H1 (cell line): ENCODE measurements around the gene CAPN15. TPM values are rescaled to one million over a fixed set of nuclear protein-coding genes. Genes with fewer than 3 reads are reported as not detected.

Source experiments
- CTCF ChIA-PET: fragments of 300-600 bp; sonication (Branson Sonifier 250); formaldehyde crosslinking; loops from one replicate; lab custom pipeline; 2021; ENCODE audit not compliant: partially characterized antibody; lab: Charles Lee
- POLR2A ChIA-PET: fragments of 300-600 bp; sonication (Branson Sonifier 250); formaldehyde crosslinking; loops from one replicate; lab custom pipeline; 2021; ENCODE audit warnings: inconsistent platforms; ENCODE audit not compliant: partially characterized antibody; lab: Charles Lee
- DNase-seq, 2 experiments: peaks; one replicate each; pipeline versions ENCODE4 v3.0.0 to v3.0.0-alpha.2; 2010 to 2022; ENCODE audit warnings: low spot score in 2 of 2, low read depth in 1 of 2, mixed read lengths in 1 of 2
- FAIRE-seq: peaks from 2 replicates; lab custom pipeline; 2011; peaks lifted over from hg19 to GRCh38; lab: Jason Lieb, UNC
- H2AFZ ChIP-seq: 2 replicates; pipeline ENCODE4 v1.8.1; 2012; ENCODE audit warnings: low read length, inconsistent platforms
- H2AK5ac ChIP-seq: 2 replicates; pipeline ENCODE4 v1.6.1; 2013; ENCODE audit warnings: low read depth, low read length
- H2BK120ac ChIP-seq: replicated peaks from 2 replicates; pipeline ENCODE3; 2013; ENCODE audit warnings: low read depth, low read length, inconsistent platforms
- H2BK12ac ChIP-seq: 2 replicates; pipeline ENCODE4 v1.6.1; 2013; ENCODE audit warnings: low read depth, low read length
- H2BK15ac ChIP-seq: 2 replicates; pipeline ENCODE4 v1.6.1; 2013; ENCODE audit warnings: low read length
- H2BK20ac ChIP-seq: 2 replicates; pipeline ENCODE4 v1.6.1; 2013; ENCODE audit warnings: low read length
- H2BK5ac ChIP-seq: 2 replicates; pipeline ENCODE4 v1.6.1; 2013; ENCODE audit warnings: low read depth, low read length
- H3K14ac ChIP-seq: 2 replicates; pipeline ENCODE4 v1.6.1; 2013; ENCODE audit warnings: inconsistent platforms; ENCODE audit not compliant: insufficient read length
- H3K18ac ChIP-seq: 2 replicates; pipeline ENCODE4 v1.6.1; 2013; ENCODE audit warnings: low read length; ENCODE audit errors: extremely low read depth
- H3K23ac ChIP-seq: 2 replicates; pipeline ENCODE4 v1.6.1; 2013; ENCODE audit warnings: inconsistent platforms; ENCODE audit not compliant: insufficient read length
- H3K23me2 ChIP-seq: 2 replicates; pipeline ENCODE4 v1.6.1; 2013; ENCODE audit warnings: low read depth, low read length
- H3K27ac ChIP-seq: 2 replicates; pipeline ENCODE4 v1.6.1; 2011; ENCODE audit warnings: low read depth, low read length, inconsistent platforms
- H3K27me3 ChIP-seq, 4 experiments: replicated peaks in 1 of 4; 1 replicate in 1 of 4; 2 replicates in 3 of 4; pipeline versions ENCODE4 v1.6.1 to v1.8.1; 2011 to 2013; ENCODE audit warnings: low read length in 3 of 4, mild to moderate bottlenecking in 3 of 4, inconsistent platforms in 2 of 4, mixed read lengths in 2 of 4, moderate library complexity in 1 of 4; ENCODE audit not compliant: control insufficient read depth in 3 of 4, insufficient read depth in 3 of 4; ENCODE audit errors: extremely low read depth in 1 of 4
- H3K36me3 ChIP-seq, 4 experiments: 2 replicates each; pipeline versions ENCODE4 v1.6.1 to v1.8.1; 2011 to 2013; ENCODE audit warnings: mild to moderate bottlenecking in 4 of 4, low read length in 3 of 4, moderate library complexity in 2 of 4, control low read depth in 1 of 4, inconsistent platforms in 1 of 4; ENCODE audit not compliant: insufficient read depth in 4 of 4, control insufficient read depth in 2 of 4
- H3K4ac ChIP-seq: replicated peaks from 2 replicates; pipeline ENCODE3; 2013; ENCODE audit warnings: low read length, low read depth, mixed read lengths, inconsistent platforms; ENCODE audit not compliant: insufficient read length
- H3K4me1 ChIP-seq, 4 experiments: replicated peaks in 1 of 4; 1 replicate in 1 of 4; 2 replicates in 3 of 4; pipeline versions ENCODE4 v1.6.1 to v1.8.1; 2011 to 2013; ENCODE audit warnings: low read length in 3 of 4, inconsistent platforms in 2 of 4, mixed read lengths in 1 of 4; ENCODE audit not compliant: insufficient read depth in 4 of 4, control insufficient read depth in 3 of 4
- H3K4me2 ChIP-seq, 2 experiments: 2 replicates each; pipeline versions ENCODE4 v1.6.1 to v1.8.1; 2011 to 2013; ENCODE audit warnings: low read depth in 2 of 2, low read length in 2 of 2, control low read depth in 1 of 2, inconsistent platforms in 1 of 2, mild to moderate bottlenecking in 1 of 2; ENCODE audit not compliant: insufficient read depth in 1 of 2
- H3K4me3 ChIP-seq, 4 experiments: fragments of 200-600, 300-600 bp in 1 of 4; sonication (generic), shearing (Covaris generic), sonication (Bioruptor Twin) in 1 of 4; 2 replicates each; pipeline versions ENCODE4 v1.5.1 to v1.8.1; 2011 to 2016; ENCODE audit warnings: low read length in 4 of 4, low read depth in 3 of 4, control low read depth in 2 of 4, inconsistent platforms in 2 of 4, mild to moderate bottlenecking in 2 of 4, mixed read lengths in 1 of 4, moderate library complexity in 1 of 4; ENCODE audit not compliant: insufficient read depth in 2 of 4; ENCODE audit errors: extremely low read depth in 1 of 4
- H3K56ac ChIP-seq: replicated peaks from 2 replicates; pipeline ENCODE3; 2013; ENCODE audit warnings: low read depth, mild to moderate bottlenecking, mixed read lengths, low read length, inconsistent platforms; ENCODE audit not compliant: insufficient read length
- H3K79me1 ChIP-seq: 2 replicates; pipeline ENCODE4 v1.6.1; 2013; ENCODE audit warnings: low read depth, low read length, control low read depth
- H3K79me2 ChIP-seq, 2 experiments: 2 replicates each; pipeline versions ENCODE4 v1.6.1 to v1.8.1; 2012 to 2013; ENCODE audit warnings: low read length in 2 of 2, mild to moderate bottlenecking in 2 of 2, inconsistent platforms in 1 of 2; ENCODE audit not compliant: insufficient read depth in 2 of 2, control insufficient read depth in 1 of 2
- H3K9ac ChIP-seq, 4 experiments: replicated peaks in 1 of 4; 1 replicate in 1 of 4; 2 replicates in 3 of 4; pipeline versions ENCODE4 v1.6.1 to v1.8.1; 2011 to 2013; ENCODE audit warnings: low read depth in 3 of 4, low read length in 3 of 4, control low read depth in 2 of 4, mild to moderate bottlenecking in 2 of 4, moderate library complexity in 2 of 4, inconsistent platforms in 1 of 4; ENCODE audit errors: extremely low read depth in 1 of 4
- H3K9me3 ChIP-seq, 2 experiments: 2 replicates each; pipeline versions ENCODE4 v1.6.1 to v1.8.1; 2012 to 2013; ENCODE audit warnings: mild to moderate bottlenecking in 2 of 2, moderate library complexity in 2 of 2, control low read depth in 1 of 2, inconsistent platforms in 1 of 2, low read depth in 1 of 2, low read length in 1 of 2, mixed read lengths in 1 of 2; ENCODE audit not compliant: insufficient read depth in 2 of 2
- H4K20me1 ChIP-seq, 2 experiments: replicated peaks in 1 of 2; 2 replicates each; pipeline versions ENCODE3 to v1.8.1; 2011 to 2013; ENCODE audit warnings: inconsistent platforms in 2 of 2, low read length in 2 of 2, mild to moderate bottlenecking in 1 of 2; ENCODE audit not compliant: insufficient read depth in 2 of 2, control insufficient read depth in 1 of 2
- H4K5ac ChIP-seq: 2 replicates; pipeline ENCODE4 v1.6.1; 2013; ENCODE audit warnings: low read length, low read depth, mixed read lengths, inconsistent platforms; ENCODE audit not compliant: insufficient read length
- H4K8ac ChIP-seq: 2 replicates; pipeline ENCODE4 v1.8.0; 2013; ENCODE audit warnings: mild to moderate bottlenecking, moderate library complexity, low read length, inconsistent platforms; ENCODE audit not compliant: insufficient read depth; ENCODE audit errors: extremely low read depth
- H4K91ac ChIP-seq: replicated peaks from 2 replicates; pipeline ENCODE3; 2013; ENCODE audit warnings: low read length, mixed read lengths, inconsistent platforms; ENCODE audit not compliant: insufficient read length
- CBX5 ChIP-seq: fragments of 300-800, 300-1000 bp; sonication (generic); IDR thresholded peaks from 2 replicates; pipeline ENCODE4 v1.7.1; 2016; ENCODE audit warnings: antibody characterized with exemption, low read length, low read depth
- EZH2 ChIP-seq: fragments of 200-600 bp; sonication (generic); IDR thresholded peaks from 2 replicates; pipeline ENCODE4 v1.7.1; 2012; ENCODE audit warnings: low read depth, mild to moderate bottlenecking, moderate library complexity, low read length, inconsistent platforms; ENCODE audit not compliant: severe bottlenecking
- KDM4A ChIP-seq: IDR thresholded peaks from one replicate; pipeline ENCODE4 v1.7.1; 2012; ENCODE audit warnings: low read depth, mild to moderate bottlenecking, moderate library complexity, low read length, inconsistent platforms; ENCODE audit not compliant: severe bottlenecking
- NANOG ChIP-seq: IDR thresholded peaks from 2 replicates; pipeline ENCODE4 v1.6.1; 2011; ENCODE audit warnings: low read length, low read depth, mild to moderate bottlenecking, inconsistent platforms; ENCODE audit not compliant: insufficient read depth, poor library complexity, severe bottlenecking
- RAD21 ChIP-seq, 2 experiments: IDR thresholded peaks in 1 of 2; conservative IDR thresholded peaks in 1 of 2; 2 replicates each; pipeline ENCODE4 v1.6.1; 2011; ENCODE audit warnings: low read depth in 2 of 2, low read length in 2 of 2, improper control_type of control experiment in 1 of 2, inconsistent platforms in 1 of 2, mild to moderate bottlenecking in 1 of 2, moderate library complexity in 1 of 2
- RBBP5 ChIP-seq: IDR thresholded peaks from 2 replicates; pipeline ENCODE4 v1.7.1; 2012; ENCODE audit warnings: low read depth, mild to moderate bottlenecking, inconsistent platforms, low read length, moderate library complexity, borderline replicate concordance
- RXRA ChIP-seq: IDR thresholded peaks from 2 replicates; pipeline ENCODE4 v1.6.1; 2011; ENCODE audit warnings: low read depth, mild to moderate bottlenecking, low read length, moderate library complexity; ENCODE audit not compliant: insufficient read depth
- SIX5 ChIP-seq: IDR thresholded peaks from 2 replicates; pipeline ENCODE4 v1.6.1; 2011; ENCODE audit warnings: mild to moderate bottlenecking, low read depth, low read length
- SP1 ChIP-seq: IDR thresholded peaks from 2 replicates; pipeline ENCODE4 v1.6.1; 2011; ENCODE audit warnings: low read depth, low read length
- TAF7 ChIP-seq: optimal IDR thresholded peaks from 2 replicates; pipeline ENCODE3; 2011; ENCODE audit warnings: low read depth, mild to moderate bottlenecking, inconsistent platforms, low read length, moderate library complexity, borderline replicate concordance
- whole genome bisulfite sequencing, 2 experiments: shearing (Covaris generic) in 1 of 2; methylation state at CpG; one replicate each; pipeline versions ENCODE4 v1.1.6 to v1.1.7; 2013 to 2015; ENCODE audit warnings: low lambda C conversion rate in 2 of 2, mixed read lengths in 2 of 2, inconsistent platforms in 1 of 2, low coverage in 1 of 2, missing lambda C conversion rate in 1 of 2; ENCODE audit not compliant: insufficient replicate concordance in 2 of 2, insufficient coverage in 1 of 2, insufficient read length in 1 of 2; ENCODE audit errors: extremely low coverage in 1 of 2, missing lambda C conversion rate in 1 of 2; 5-methylcytosine and 5-hydroxymethylcytosine counted together
- polyA plus RNA-seq, 7 experiments: library from polyadenylated mRNA; depleted of rRNA in 3 of 7; stranded (reverse) in 5 of 7; unstranded in 2 of 7; fragments of >200 nt in 5 of 7; fragments of 200-250 nt in 2 of 7; gene quantifications; 1 replicate in 5 of 7; 2 replicates in 1 of 7; 4 replicates in 1 of 7; pipeline versions ENCODE4 v1.2.1 to v1.2.3, GENCODE V29; 2011 to 2013; ENCODE audit warnings: missing spikeins in 2 of 7, mixed read lengths in 2 of 7
- total RNA-seq: library from RNA; stranded (reverse); fragmentation: NEBNext Ultra II Directional; extraction: Animal tissue kit (Norgen Biotek cat#: 25700); gene quantifications from 2 replicates; pipeline ENCODE4 v1.2.1, GENCODE V29; 2021

Gene CAPN15
- total and polyA plus RNA-seq, 2 of the 8 experiments (the other 6 are each of a cell fraction or from before 2014, with no cell fraction given): 38.9 to 76.9 TPM

GRCh38 chr16:593406-593805 lies 65.9 kb downstream of the CAPN15 start:
- FAIRE-seq: no peak
- H3K4me3 ChIP-seq: no peak overlapping the region
- no peak overlapping the region for H3K9ac ChIP-seq
- H2AFZ ChIP-seq: no peak overlapping the region
- H3K56ac ChIP-seq: no peak overlapping the region
- H3K36me3 ChIP-seq: no peaks in the 10 kb centered on the region
- H4K20me1 ChIP-seq: peaks cover 20 to 37% of the 10 kb centered on the region in 2 experiments
- no peak overlapping the region for H3K27ac ChIP-seq
- no peak overlapping the region for H2BK12ac ChIP-seq
- no peak overlapping the region for H2BK15ac ChIP-seq
- H3K14ac ChIP-seq: no peak overlapping the region
- ChIA-PET CTCF (interaction anchor here (1.1 to 4.2 kb wide), 13 partner anchors 7 to 74 kb away, joined by 3 to 22 read pairs (median 6); partner anchors contain the start of gene METTL26), POLR2A (interaction anchor here (0.6 to 1.9 kb wide), 7 partner anchors 9 to 209 kb away, joined by 3 to 7 read pairs (median 3); partner anchors contain the start of gene METTL26)
- H2BK120ac ChIP-seq: no peak overlapping the region
- H3K23me2 ChIP-seq: peaks cover 9% of the 10 kb centered on the region
- no peaks in the 10 kb centered on the region for H3K9me3 ChIP-seq
- no peak overlapping the region for H3K4ac ChIP-seq
- H3K18ac ChIP-seq: no peak overlapping the region
- H3K23ac ChIP-seq: no peak overlapping the region
- no peak overlapping the region for H2BK20ac ChIP-seq
- WGBS, 2 experiments: 94% methylated on average over 9 of the region's 9 CpGs; no CpG with 5 or more reads in 1 of the 2 experiments
- H2BK5ac ChIP-seq: no peak overlapping the region
- no peak overlapping the region for H4K8ac ChIP-seq
- H3K79me2 ChIP-seq: peaks cover 0 to 16% of the 10 kb centered on the region in 2 experiments; a peak in 3 of 4 replicates
- H4K91ac ChIP-seq: no peak overlapping the region
- H3K4me1 ChIP-seq: peaks cover 0 to 8% (median 4%) of the 10 kb centered on the region in 4 experiments; a peak in 4 of 7 replicates
- DNase-seq: no peak
- H3K79me1 ChIP-seq: peaks cover 16% of the 10 kb centered on the region; the same call in 1 of the 2 replicates
- H3K4me2 ChIP-seq: no peak overlapping the region
- peaks cover 0 to 21% (median 12%) of the 10 kb centered on the region in 4 experiments; a peak in 5 of 7 replicates for H3K27me3 ChIP-seq
- no peak overlapping the region for H2AK5ac ChIP-seq
- no peak overlapping the region for H4K5ac ChIP-seq
- TF ChIP-seq SIX5 (no peak), RBBP5 (no peak), NANOG (no peak), EZH2 (no peak), CBX5 (no peak), RAD21 (IDR thresholded peaks at IDR 0.05 in 1 of 2, conservative IDR thresholded peaks at IDR 0.05 in 1 of 2; ENCODE audit: low read depth in 2 of 2, low read length in 2 of 2) (no peak), SP1 (no peak), RXRA (no peak), TAF7 (no peak), KDM4A (no peak)
